K562 (cell line): ENCODE results near the gene SCN8A. TPM values are rescaled to one million over a fixed set of nuclear protein-coding genes. Genes with fewer than 3 reads are reported as not detected.

ENCODE experiments used
- ATAC-seq: fragments of 200-7000 bp; cut with Tn5 transposase; 3 replicates; pipeline ENCODE4 v1.9.1; 2020; ENCODE audit warnings: moderate library complexity
- BruUV-seq: library from RNA; stranded (reverse); fragments of 400-500 nt; replicated peaks from 2 replicates; lab custom pipeline; 2021; lab: Mats Ljungman, UMichigan
- CTCF ChIA-PET: fragments of 300-600 bp; formaldehyde crosslinking; extraction: SDS; loops from one replicate; lab custom pipeline; 2021; ENCODE audit warnings: low intra/inter-chr PET ratio; lab: Yijun Ruan, JAX
- POLR2A ChIA-PET: fragments of 300-600, 350-650 bp; sonication (Branson Sonifier 250); formaldehyde crosslinking; extraction: SDS; loops from one replicate; lab custom pipeline; 2021; ENCODE audit warnings: antibody characterized with exemption, inconsistent platforms; lab: Yijun Ruan, JAX
- DNase-seq, 4 experiments: peaks; one replicate each; pipeline versions ENCODE4 v3.0.0 to v3.0.0-alpha.2; 2011 to 2018; ENCODE audit warnings: low spot score in 3 of 4, mixed read lengths in 3 of 4; ENCODE audit errors: extremely low read depth in 1 of 4
- FAIRE-seq: peaks from 2 replicates; lab custom pipeline; 2011; peaks lifted over from hg19 to GRCh38; lab: Jason Lieb, UNC
- H2AFZ ChIP-seq: 2 replicates; pipeline ENCODE4 v1.6.0; 2011; ENCODE audit warnings: low read depth, low read length, control low read depth, inconsistent platforms
- H3K27ac ChIP-seq: fragments of 200-600 bp; 3 replicates; pipeline ENCODE4 v1.8.0; 2011; ENCODE audit warnings: low read depth, mild to moderate bottlenecking, control low read depth, inconsistent platforms, low read length, moderate library complexity, mixed read lengths; ENCODE audit errors: extremely low read depth
- H3K27me3 ChIP-seq, 2 experiments: fragments of 300-600 bp in 1 of 2; 2 replicates in 1 of 2; 3 replicates in 1 of 2; pipeline versions ENCODE4 v1.6.0 to v1.8.0; 2011; ENCODE audit warnings: inconsistent platforms in 2 of 2, low read length in 2 of 2, mild to moderate bottlenecking in 1 of 2, mixed read lengths in 1 of 2, moderate library complexity in 1 of 2; ENCODE audit not compliant: control insufficient read depth in 2 of 2, insufficient read depth in 2 of 2
- H3K36me3 ChIP-seq: fragments of 300-600 bp; 3 replicates; pipeline ENCODE4 v1.8.0; 2011; ENCODE audit warnings: mild to moderate bottlenecking, low read length, inconsistent platforms; ENCODE audit not compliant: control insufficient read depth, insufficient read depth
- H3K4me1 ChIP-seq, 2 experiments: fragments of 200-600 bp in 1 of 2; replicated peaks in 1 of 2; 2 replicates in 1 of 2; 3 replicates in 1 of 2; pipeline versions ENCODE4 v1.5.1 to v1.8.0; 2011; ENCODE audit warnings: inconsistent platforms in 2 of 2, low read length in 2 of 2, mild to moderate bottlenecking in 1 of 2, mixed read lengths in 1 of 2, moderate library complexity in 1 of 2; ENCODE audit not compliant: control insufficient read depth in 2 of 2, insufficient read depth in 2 of 2
- H3K4me2 ChIP-seq: 2 replicates; pipeline ENCODE4 v1.6.1; 2011; ENCODE audit warnings: low read length, control low read depth, inconsistent platforms, mixed read lengths; ENCODE audit not compliant: insufficient read depth
- H3K4me3 ChIP-seq: fragments of 200-600 bp; sonication (generic), shearing (Covaris generic); 2 replicates; pipeline ENCODE4 v1.5.1; 2016; ENCODE audit warnings: control low read depth, inconsistent platforms
- H3K79me2 ChIP-seq: fragments of 200-600 bp; 3 replicates; pipeline ENCODE4 v1.8.0; 2011; ENCODE audit warnings: low read length, inconsistent platforms; ENCODE audit not compliant: control insufficient read depth, insufficient read depth
- H3K9ac ChIP-seq, 2 experiments: 2 replicates each; pipeline versions ENCODE4 v1.6.0 to v1.6.1; 2011; ENCODE audit warnings: low read depth in 2 of 2, low read length in 2 of 2, control low read depth in 1 of 2, inconsistent platforms in 1 of 2, mild to moderate bottlenecking in 1 of 2, mixed read lengths in 1 of 2; ENCODE audit not compliant: insufficient read depth in 1 of 2
- H3K9me1 ChIP-seq: one replicate; pipeline ENCODE4 v1.6.0; 2011; ENCODE audit warnings: inconsistent platforms, mild to moderate bottlenecking, low read length, moderate library complexity; ENCODE audit not compliant: control insufficient read depth, insufficient read depth
- H3K9me3 ChIP-seq: replicated peaks from 2 replicates; pipeline ENCODE4 v1.5.1; 2011; ENCODE audit warnings: low read depth, low read length, inconsistent platforms; ENCODE audit not compliant: control insufficient read depth, insufficient read depth
- H4K20me1 ChIP-seq: replicated peaks from 2 replicates; pipeline ENCODE4 v1.6.1; 2011; ENCODE audit warnings: low read length, inconsistent platforms, mixed read lengths; ENCODE audit not compliant: control insufficient read depth, insufficient read depth
- BRCA1 ChIP-seq, 2 experiments: fragments of 450-650 bp in 1 of 2; sonication (generic) in 1 of 2; formaldehyde crosslinking in 1 of 2; IDR thresholded peaks; 2 replicates each; pipeline versions ENCODE4 v1.5.0 to v1.6.1; 2017 to 2020; ENCODE audit warnings: mild to moderate bottlenecking in 1 of 2, missing genetic modification reagents in 1 of 2
- C11orf30 ChIP-seq: fragments of 450-650 bp; IDR thresholded peaks from 2 replicates; pipeline ENCODE4 v1.6.1; 2016; ENCODE audit warnings: low read depth, mild to moderate bottlenecking
- CBX8 ChIP-seq: fragments of 200-600 bp; sonication (generic); IDR thresholded peaks from 2 replicates; pipeline ENCODE4 v1.6.1; 2012; ENCODE audit warnings: borderline replicate concordance, mixed run types, low read depth, mild to moderate bottlenecking, moderate library complexity, mixed read lengths, low read length, control low read depth, inconsistent platforms; ENCODE audit not compliant: poor library complexity, severe bottlenecking; ENCODE audit errors: extremely low read depth
- CEBPG ChIP-seq, 3 experiments: fragments of 200-800 bp in 1 of 3; sonication (Bioruptor generic) in 1 of 3; sonication (generic) in 1 of 3; formaldehyde crosslinking in 1 of 3; IDR thresholded peaks in 2 of 3; conservative IDR thresholded peaks in 1 of 3; 2 replicates each; pipeline versions ENCODE4 v1.6.1 to v1.8.0; 2016 to 2022; ENCODE audit warnings: missing compliant biosample characterization in 2 of 3, missing genetic modification characterization in 2 of 3, mild to moderate bottlenecking in 1 of 3, missing genetic modification reagents in 1 of 3
- DPF2 ChIP-seq: fragments of 450-650 bp; IDR thresholded peaks from 2 replicates; pipeline ENCODE4 v1.6.1; 2016
- FOSL1 ChIP-seq: fragments of 200-800 bp; sonication (Bioruptor generic); conservative IDR thresholded peaks from 2 replicates; pipeline ENCODE4 v1.6.1; 2016; ENCODE audit warnings: missing genetic modification characterization, missing compliant biosample characterization
- LEF1 ChIP-seq: fragments of 450-650 bp; IDR thresholded peaks from 2 replicates; pipeline ENCODE4 v1.6.1; 2016; ENCODE audit warnings: mild to moderate bottlenecking
- MAFG ChIP-seq: fragments of 450-650 bp; conservative IDR thresholded peaks from 2 replicates; pipeline ENCODE4 v1.6.1; 2016; ENCODE audit warnings: missing genetic modification characterization, missing compliant biosample characterization
- MEF2A ChIP-seq: IDR thresholded peaks from 2 replicates; pipeline ENCODE4 v1.6.1; 2011; ENCODE audit warnings: low read depth, mild to moderate bottlenecking, low read length, moderate library complexity; ENCODE audit not compliant: control insufficient read depth
- MTA3 ChIP-seq: fragments of 450-650 bp; formaldehyde crosslinking; IDR thresholded peaks from 2 replicates; pipeline ENCODE4 v1.6.1; 2017; ENCODE audit warnings: mild to moderate bottlenecking, borderline replicate concordance
- NCOA6 ChIP-seq: fragments of 450-650 bp; IDR thresholded peaks from 2 replicates; pipeline ENCODE4 v1.6.1; 2017; ENCODE audit warnings: mild to moderate bottlenecking
- NFE2 ChIP-seq: IDR thresholded peaks from 2 replicates; pipeline ENCODE4 v1.6.1; 2014; ENCODE audit warnings: antibody characterized with exemption, low read depth
- POLR2B ChIP-seq: fragments of 450-650 bp; IDR thresholded peaks from 2 replicates; pipeline ENCODE4 v1.6.1; 2018; ENCODE audit warnings: low read depth; ENCODE audit not compliant: partially characterized antibody
- POLR2G ChIP-seq: fragments of 200-400 bp; formaldehyde crosslinking; IDR thresholded peaks from 2 replicates; pipeline ENCODE4 v1.6.1; 2017; ENCODE audit warnings: low read depth, mild to moderate bottlenecking, antibody characterized with exemption, low read length, moderate library complexity
- POLR3G ChIP-seq: IDR thresholded peaks from 2 replicates; pipeline ENCODE4 v1.6.1; 2011; ENCODE audit not compliant: insufficient read length, insufficient replicate concordance; ENCODE audit errors: extremely low read depth
- RBM14 ChIP-seq: fragments of 200-400 bp; formaldehyde crosslinking; IDR thresholded peaks from 2 replicates; pipeline ENCODE4 v1.6.1; 2018; ENCODE audit warnings: low read depth, mild to moderate bottlenecking, low read length, moderate library complexity, borderline replicate concordance; ENCODE audit not compliant: insufficient read depth
- TRIM24 ChIP-seq, 2 experiments: fragments of 450-650 bp; IDR thresholded peaks; 2 replicates each; pipeline ENCODE4 v1.6.1; 2016
- ZBTB1 ChIP-seq: sonication (generic); formaldehyde crosslinking; IDR thresholded peaks from 2 replicates; pipeline ENCODE4 v1.8.1; 2023; ENCODE audit warnings: missing genetic modification reagents, low read depth, mild to moderate bottlenecking, borderline replicate concordance
- ZNF146 ChIP-seq: IDR thresholded peaks from one replicate; pipeline ENCODE4 v1.6.1; 2018; ENCODE audit warnings: missing compliant biosample characterization; ENCODE audit not compliant: unreplicated experiment
- ZNF174 ChIP-seq: fragments of 250-450 bp; sonication (Bioruptor Pico); IDR thresholded peaks from 2 replicates; pipeline ENCODE4 v1.4.0; 2020; ENCODE audit warnings: mild to moderate bottlenecking
- ZNF431 ChIP-seq: sonication (generic); formaldehyde crosslinking; IDR thresholded peaks from 2 replicates; pipeline ENCODE4 v1.8.0; 2022; ENCODE audit warnings: mild to moderate bottlenecking, missing genetic modification reagents
- WGBS: fragments of 100-300 bp; shearing (Covaris generic); methylation state at CpG from one replicate; pipeline ENCODE4 v1.1.6; 2016; ENCODE audit warnings: low coverage, mixed read lengths; ENCODE audit not compliant: insufficient coverage; ENCODE audit errors: missing lambda C conversion rate; 5-methylcytosine and 5-hydroxymethylcytosine counted together
- in situ Hi-C: fragments of 300-500 bp; cut with MboI; formaldehyde crosslinking; loops from 4 replicates; pipeline ENCODE4 v1.15.0; 2018; ENCODE audit warnings: inconsistent platforms, mixed read lengths
- intact Hi-C: fragments of 100-400 bp; cut with micrococcal nuclease; formaldehyde crosslinking; loops from 2 replicates; pipeline ENCODE4 v1.14.2; 2022
- polyA plus RNA-seq, 8 experiments: library from polyadenylated mRNA; depleted of rRNA in 4 of 8; stranded (reverse) in 5 of 8; unstranded in 3 of 8; fragments of >200 nt; fragmentation: Nextera tagmentation in 2 of 8; fragmentation: Illumina TruSeq in 1 of 8; extraction: Ambion mirVana in 2 of 8; extraction: Trizol in 1 of 8; gene quantifications; 2 replicates each; pipeline versions ENCODE4 v1.2.1 to v1.2.3, GENCODE V29; 2011 to 2014; ENCODE audit warnings: inconsistent platforms in 1 of 8, missing spikeins in 1 of 8
- total RNA-seq, 7 experiments: library from RNA; depleted of rRNA in 6 of 7; stranded (reverse); fragments of >200 nt in 6 of 7; fragmentation: Illumina TruSeq in 2 of 7; extraction: Trizol in 2 of 7; gene quantifications; 2 replicates each; pipeline versions ENCODE4 v1.2.1 to v1.2.3, GENCODE V29; 2011 to 2021; ENCODE audit warnings: low replicate concordance in 1 of 7
- TF ChIP-seq, protein P1 (sequence below), 2 experiments: fragments of 450-650 bp in 1 of 2; sonication (generic) in 1 of 2; formaldehyde crosslinking in 1 of 2; IDR thresholded peaks in 1 of 2; conservative IDR thresholded peaks in 1 of 2; 2 replicates each; pipeline versions ENCODE4 v1.6.1 to v1.8.1; 2016 to 2023; ENCODE audit warnings: mild to moderate bottlenecking in 2 of 2, moderate library complexity in 2 of 2, inconsistent platforms in 1 of 2, missing genetic modification reagents in 1 of 2

The SCN8A gene
- total and polyA plus RNA-seq, 9 of the 15 experiments (the other 6 are each of a cell fraction or from before 2014, with no cell fraction given) = 0.03 to 0.29 (median 0.15) TPM; not detected in 1

GRCh38 chr12:51773145-51773869 is 182.3 kb downstream of the SCN8A start:
- H3K27ac ChIP-seq = no peak overlapping the region
- no peaks in the 10 kb centered on the region for H4K20me1 ChIP-seq
- no peaks in the 10 kb centered on the region for H3K9me1 ChIP-seq
- H3K9me3 ChIP-seq = no peaks in the 10 kb centered on the region
- no peak overlapping the region for H3K4me2 ChIP-seq
- ATAC-seq (no peak), FAIRE-seq (no peak), DNase-seq (no peak)
- intact Hi-C loops (no loop called here), in situ Hi-C loops (no loop called here)
- H3K79me2 ChIP-seq = no peaks in the 10 kb centered on the region
- CTCF ChIA-PET = no interaction called here
- no peak overlapping the region for H2AFZ ChIP-seq
- peaks cover 11 to 31% of the 10 kb centered on the region in 2 experiments for H3K27me3 ChIP-seq
- no peaks in the 10 kb centered on the region for H3K36me3 ChIP-seq
- H3K4me1 ChIP-seq = no peaks in the 10 kb centered on the region
- 6% methylated on average over 2 of the region's 2 CpGs for WGBS
- POLR2A ChIA-PET = no interaction called here
- no TSS peak for BruUV-seq
- no peak overlapping the region for H3K4me3 ChIP-seq
- H3K9ac ChIP-seq = no peak overlapping the region
- TF ChIP-seq TRIM24 (IDR thresholded peaks at IDR 0.05) (0 out of 4 replicates have a peak, but pooled peaks of 1 of the 2 experiments have one; percentile 29), BRCA1 (IDR thresholded peaks at IDR 0.05) (no peak), BRCA1 (CRISPR knock-in tag; IDR thresholded peaks at IDR 0.05) (no peak), CEBPG (CRISPR knock-in tag; IDR thresholded peaks at IDR 0.05) (no peak), CEBPG (tag; conservative IDR thresholded peaks at IDR 0.05 in 1 of 2, IDR thresholded peaks at IDR 0.05 in 1 of 2) (peak in 1 of 2 experiments; percentile 49; a peak in 2 of 4 replicates), FOSL1 (tag) (0 out of 2 replicates have a peak, but pooled peaks have one; percentile 19), CBX8 (no peak), C11orf30 (peak; percentile 37; the same call in 1 of the 2 replicates), LEF1 (no peak), MAFG (tag) (peak; percentile 63), RBM14 (no peak), MTA3 (no peak), DPF2 (no peak), NCOA6 (no peak), NFE2 (peak; percentile 47), ZNF174 (CRISPR knock-in tag) (no peak), ZBTB1 (CRISPR knock-in tag) (no peak), ZNF146 (peak; percentile 31), POLR3G (no peak), MEF2A (no peak), ZNF431 (CRISPR knock-in tag) (no peak), POLR2G (no peak), POLR2B (no peak)
- TF ChIP-seq, protein P1, sequence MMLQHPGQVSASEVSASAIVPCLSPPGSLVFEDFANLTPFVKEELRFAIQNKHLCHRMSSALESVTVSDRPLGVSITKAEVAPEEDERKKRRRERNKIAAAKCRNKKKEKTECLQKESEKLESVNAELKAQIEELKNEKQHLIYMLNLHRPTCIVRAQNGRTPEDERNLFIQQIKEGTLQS (IDR thresholded peaks at IDR 0.05) = peak; percentile 57
- TF ChIP-seq, protein P1 (CRISPR knock-in tag; conservative IDR thresholded peaks at IDR 0.05) = no peak
